ENCODE measurements around the gene MYO3B.
"Not testable (repeated sequence)": the region's sequence is repeated elsewhere in the genome, so short reads cannot be mapped to it uniquely, and the experiment has no call there.

Gene MYO3B

DNA sequence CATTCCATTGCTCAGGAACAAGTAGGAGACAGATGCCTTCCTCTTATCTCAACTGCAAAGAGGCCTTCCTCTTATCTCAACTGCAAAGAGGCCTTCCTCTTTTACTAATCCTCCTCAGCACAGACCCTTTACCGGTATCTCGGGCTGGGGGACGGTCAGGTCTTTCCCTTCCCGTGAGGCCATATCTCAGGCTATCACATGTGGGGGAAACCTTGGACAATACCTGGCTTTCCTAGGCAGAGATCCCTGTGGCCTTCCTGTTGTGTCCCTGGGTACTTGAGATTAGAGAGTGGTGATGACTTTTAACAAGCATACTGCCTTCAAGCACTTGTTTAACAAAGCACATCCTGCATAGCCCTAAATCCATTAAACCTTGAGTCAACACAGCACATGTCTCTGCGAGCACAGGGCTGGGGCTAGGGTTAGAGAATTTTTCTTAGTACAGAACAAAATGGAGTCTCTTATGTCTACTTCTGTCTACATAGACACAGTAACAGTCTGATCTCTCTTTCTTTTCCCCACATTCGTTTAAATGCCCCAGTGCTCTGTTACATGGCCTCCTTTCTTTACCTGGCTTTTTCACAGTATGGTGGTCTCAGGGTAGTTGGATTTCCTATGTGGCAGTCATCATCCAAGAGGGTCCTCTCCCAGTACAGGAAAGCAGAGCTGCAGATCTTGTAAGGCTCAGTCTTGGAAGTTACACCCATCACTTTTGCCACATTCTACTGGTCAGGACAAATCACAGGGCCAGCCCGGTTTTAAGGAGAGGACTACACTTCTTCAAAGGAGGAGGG, 86.0 kb downstream of the MYO3B start:
- DNase-seq = not testable (repeated sequence)

DNA sequence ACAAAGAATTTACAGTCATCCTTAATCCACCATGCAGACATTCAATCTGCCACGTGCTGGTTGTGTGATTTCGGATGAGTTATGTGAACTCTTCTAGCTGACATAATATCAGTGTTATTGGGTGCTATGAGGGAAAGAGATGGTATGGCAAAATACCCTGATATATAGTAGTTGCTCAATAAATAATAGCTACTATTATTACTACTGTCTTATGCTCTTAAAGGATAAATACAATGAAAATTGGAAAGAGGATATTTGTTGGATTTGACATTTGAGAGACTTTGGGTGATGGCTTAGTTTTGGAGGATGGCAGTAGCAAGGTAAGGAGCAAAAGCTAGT, 86.5 kb downstream of the MYO3B start:
- no peak for DNase-seq

GRCh38 chr2:170264865-170265264, 86.9 kb downstream of the MYO3B start:
- DNase-seq = no peak

DNA sequence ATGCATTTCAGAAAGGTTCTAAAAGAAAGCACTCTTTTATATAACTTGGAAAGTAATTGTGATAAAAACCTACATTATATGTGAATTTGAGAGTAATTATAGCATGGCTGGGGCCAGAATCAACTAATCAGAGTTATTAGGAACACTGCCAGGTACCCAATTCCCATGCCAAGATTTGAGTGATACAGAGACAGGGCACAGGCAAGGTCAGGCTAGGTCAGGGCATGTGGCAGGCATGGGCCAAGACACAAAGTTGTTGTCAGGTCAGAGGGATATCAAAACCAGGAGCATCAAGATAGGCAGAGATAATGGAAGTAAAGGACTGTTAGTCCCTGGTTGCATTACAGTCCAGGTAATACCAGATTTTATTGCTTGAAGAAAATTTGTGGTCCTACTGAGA, 87.4 kb downstream of the MYO3B start:
- DNase-seq = no peak

DNA sequence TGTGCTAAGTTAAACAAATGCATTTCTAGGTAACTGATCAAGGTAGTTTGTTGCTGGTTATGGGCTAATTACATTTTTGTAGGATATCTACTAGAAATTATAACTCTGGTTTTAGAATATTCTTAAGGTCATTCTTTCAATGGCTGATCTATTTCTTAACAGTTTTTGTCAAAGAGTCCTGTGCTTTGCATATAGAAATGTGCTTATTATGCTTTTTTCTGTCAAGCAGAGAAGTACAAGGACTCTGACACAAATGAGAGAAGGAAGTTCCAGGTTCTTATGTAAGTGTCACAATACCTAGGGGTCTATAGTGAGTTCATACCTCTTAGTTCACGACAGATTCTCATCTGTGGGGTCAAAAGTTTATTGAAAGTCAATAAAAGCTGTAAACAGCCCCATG, 88.4 kb downstream of the MYO3B start:
- DNase-seq = no peak

DNA sequence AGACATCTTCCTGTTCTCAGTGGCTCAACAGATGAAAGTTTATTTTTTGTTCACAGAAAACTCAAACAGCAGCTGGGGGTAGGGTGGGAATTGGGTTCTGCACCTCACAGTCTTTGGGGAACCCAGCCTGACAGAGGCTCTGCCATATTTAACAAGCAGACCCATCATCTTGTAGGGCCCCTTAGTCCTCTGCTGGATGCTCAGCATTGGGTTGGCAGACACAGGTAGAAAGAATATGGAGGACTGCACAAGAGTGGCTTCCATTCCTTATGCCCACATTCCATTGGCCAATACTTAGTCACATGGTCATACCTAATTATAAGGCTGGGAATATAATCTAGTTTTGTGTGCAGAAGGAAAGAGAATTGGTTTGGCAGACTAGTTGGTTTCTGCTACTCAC, 89.1 kb downstream of the MYO3B start:
- no peak for DNase-seq

- no peak for DNase-seq
Measured at GRCh38 chr2:170270278-170270864, 92.4 kb downstream of the MYO3B start.

DNA sequence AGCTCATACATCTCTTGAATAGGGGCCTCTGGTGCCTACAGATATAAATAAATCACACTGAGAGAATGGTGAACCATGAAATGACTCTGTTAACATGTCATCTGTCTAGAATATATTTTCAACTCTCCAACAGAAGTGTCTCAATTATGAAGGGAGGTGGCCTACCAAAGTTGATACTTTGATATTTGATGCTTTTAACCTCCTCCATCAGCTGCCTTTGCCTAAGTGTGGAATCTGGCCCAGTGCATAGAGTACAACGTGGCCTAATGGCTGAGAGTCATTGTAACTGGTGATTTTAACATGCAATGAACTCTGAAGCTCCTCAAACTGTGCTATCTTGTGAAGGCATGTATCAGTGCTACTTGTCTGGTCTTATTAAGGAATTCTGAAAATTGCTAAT, 93.4 kb downstream of the MYO3B start:
- DNase-seq = no peak

- DNase-seq = no peak
Measured at GRCh38 chr2:170276056-170276455, 98.1 kb downstream of the MYO3B start.

DNA sequence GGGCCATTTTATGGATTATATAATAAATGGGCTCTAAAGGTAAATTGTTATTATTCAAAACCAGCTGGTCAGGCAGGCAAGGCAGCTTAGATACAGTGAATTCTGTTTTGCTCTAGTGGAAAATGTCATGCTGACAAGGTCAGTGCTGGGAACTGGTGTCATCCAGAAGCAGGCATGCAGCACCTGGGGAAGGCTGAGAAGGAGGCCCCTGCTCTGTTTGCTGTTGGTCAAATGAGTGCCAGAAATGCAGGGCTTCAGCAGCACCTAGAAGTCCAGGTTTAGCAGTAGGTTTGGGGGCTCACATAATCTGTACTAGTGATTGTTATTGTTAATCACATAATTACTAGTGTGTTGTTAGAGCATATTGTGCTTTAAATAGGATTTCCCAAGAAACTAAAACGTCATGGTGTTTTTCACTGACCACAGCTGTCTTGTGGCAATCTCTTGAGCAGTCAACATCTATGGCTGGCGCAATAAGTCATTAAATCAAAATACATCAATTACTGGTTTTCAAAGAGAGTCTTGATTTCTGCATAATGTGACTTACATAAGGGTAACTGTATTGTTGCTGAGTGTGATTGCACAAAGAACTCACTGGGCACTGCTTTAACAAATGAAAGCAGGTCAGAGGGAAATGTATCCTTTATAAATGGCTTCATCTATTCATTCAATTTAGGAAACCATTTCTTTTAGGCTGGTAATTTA, 99.1 kb downstream of the MYO3B start:
- no peak for DNase-seq

GRCh38 chr2:170277951-170278350, 100.0 kb downstream of the MYO3B start:
- DNase-seq = no peak

GRCh38 chr2:170279615-170280014, 101.7 kb downstream of the MYO3B start:
- not testable (repeated sequence) for DNase-seq

GRCh38 chr2:170282851-170283250, 104.9 kb downstream of the MYO3B start:
- no peak for DNase-seq

DNA sequence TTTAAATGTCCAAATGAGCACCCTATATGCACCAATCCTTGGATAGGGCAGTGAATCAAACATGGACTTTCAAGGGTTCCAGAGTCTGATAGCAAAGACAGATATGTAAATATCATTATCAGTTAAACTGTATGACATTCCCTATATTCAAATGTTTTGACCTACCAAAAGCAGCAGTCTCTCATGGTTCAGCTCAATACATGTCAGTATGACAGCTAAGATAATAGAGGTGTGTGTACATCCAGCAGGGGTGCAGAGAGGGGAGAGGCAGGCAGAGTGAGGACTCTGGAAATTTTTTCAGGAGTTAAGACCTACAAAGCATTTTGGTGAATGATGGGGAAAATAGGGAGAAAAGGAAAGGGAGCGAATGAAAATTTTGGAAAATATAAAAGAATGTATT, 106.3 kb downstream of the MYO3B start:
- DNase-seq = no peak

DNA sequence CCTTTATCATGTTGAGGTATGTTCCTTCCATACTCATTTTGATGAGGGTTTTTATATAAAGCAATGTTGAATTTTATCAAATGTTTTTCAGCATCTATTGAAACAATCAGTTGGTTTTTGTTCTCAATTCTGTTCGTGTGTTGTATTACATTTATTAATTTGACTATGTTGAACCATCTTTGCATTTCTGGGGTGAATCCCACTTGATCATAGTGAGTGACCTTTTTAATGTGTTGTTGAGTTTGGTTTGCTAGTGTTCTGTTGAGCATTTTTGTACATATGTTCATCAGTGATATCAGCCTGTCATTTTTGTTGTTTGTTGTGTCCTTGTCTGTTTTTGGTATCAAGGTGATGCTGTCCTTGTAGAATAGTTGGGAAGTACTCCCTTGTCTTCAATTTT, 110.9 kb downstream of the MYO3B start:
- no peak for DNase-seq

- DNase-seq = no peak
Measured at GRCh38 chr2:170291474-170291873, 113.5 kb downstream of the MYO3B start.

GRCh38 chr2:170292415-170292814, 114.5 kb downstream of the MYO3B start:
- no peak for DNase-seq

- no peak for DNase-seq
Measured at GRCh38 chr2:170297496-170297895, 119.5 kb downstream of the MYO3B start.

DNA sequence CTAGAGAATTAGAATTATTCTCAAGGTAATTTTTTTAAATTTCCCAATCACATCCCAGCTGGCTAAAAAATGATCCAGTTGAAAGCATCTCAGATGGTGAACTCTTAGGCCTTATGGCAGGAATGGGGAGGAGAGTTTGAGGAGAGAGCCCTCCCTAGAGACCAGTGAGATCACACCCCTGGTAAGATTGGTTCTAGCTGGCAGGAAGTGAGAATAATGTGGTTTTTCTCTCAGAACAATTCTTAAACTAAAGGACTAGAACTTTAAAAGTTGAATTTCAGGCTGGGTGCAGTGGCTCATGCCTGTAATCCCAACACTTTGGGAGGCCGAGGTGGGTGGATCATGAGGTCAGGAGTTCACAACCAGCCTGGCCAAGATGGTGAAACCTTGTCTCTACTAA, 120.2 kb downstream of the MYO3B start:
- no peak for DNase-seq

GRCh38 chr2:170298861-170299429, 121.0 kb downstream of the MYO3B start:
- DNase-seq = no peak

DNA sequence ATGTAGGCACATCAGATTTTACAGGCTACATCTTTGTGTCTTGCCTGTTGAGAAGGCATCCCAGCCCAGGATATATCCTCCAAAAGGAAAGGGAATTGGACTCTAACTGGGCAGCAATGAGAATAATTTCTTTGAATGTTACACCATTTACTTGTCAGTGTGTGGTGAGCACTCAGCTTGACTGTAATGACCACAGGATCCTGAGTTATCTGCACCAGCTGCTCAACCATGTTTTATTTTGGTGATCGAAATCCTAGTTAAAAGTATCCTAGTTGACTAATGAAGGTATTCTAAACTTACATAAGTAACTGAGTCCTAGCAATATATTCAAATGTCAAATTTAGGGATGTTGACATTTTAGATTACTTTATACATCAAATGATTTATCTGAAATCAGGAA, 123.0 kb downstream of the MYO3B start:
- no peak for DNase-seq

DNA sequence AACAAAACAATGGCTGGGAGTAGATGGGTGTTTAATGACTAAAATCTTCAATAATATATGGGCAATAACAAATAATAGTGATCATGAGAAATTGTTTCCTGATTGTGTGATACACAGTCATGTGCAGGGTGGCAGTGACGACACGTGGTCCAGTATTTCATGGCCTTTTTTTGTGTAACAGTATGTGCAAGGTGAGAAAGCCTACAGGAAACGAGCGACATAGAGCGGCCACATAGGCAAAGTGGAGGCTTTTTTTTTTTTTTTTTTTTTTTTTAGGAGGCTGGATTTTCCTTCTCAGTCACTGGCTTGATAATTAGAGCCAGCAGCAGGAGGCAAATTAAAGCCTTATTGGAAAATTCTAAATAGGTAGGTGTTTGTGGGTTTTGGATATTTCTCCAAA, 123.7 kb downstream of the MYO3B start:
- no peak for DNase-seq

DNA sequence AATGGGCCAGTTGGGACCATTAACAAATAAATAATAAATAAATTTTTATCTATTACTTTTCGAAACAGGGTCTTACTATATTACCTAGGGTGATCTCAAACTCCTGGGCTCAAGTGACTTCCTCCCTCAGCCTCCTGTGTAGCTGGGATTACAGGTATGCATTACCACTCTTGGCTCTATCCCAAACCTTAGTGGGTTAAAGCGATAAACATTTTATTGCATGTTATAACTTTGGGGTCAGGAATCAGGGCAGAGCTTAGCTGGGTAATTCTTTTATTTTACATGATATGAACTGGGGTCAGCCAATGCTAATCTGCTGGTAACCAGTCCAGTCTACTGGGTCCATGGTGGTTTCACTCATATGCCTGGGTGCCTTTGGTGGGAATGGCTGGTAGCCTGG, 127.8 kb downstream of the MYO3B start:
- DNase-seq = no peak

DNA sequence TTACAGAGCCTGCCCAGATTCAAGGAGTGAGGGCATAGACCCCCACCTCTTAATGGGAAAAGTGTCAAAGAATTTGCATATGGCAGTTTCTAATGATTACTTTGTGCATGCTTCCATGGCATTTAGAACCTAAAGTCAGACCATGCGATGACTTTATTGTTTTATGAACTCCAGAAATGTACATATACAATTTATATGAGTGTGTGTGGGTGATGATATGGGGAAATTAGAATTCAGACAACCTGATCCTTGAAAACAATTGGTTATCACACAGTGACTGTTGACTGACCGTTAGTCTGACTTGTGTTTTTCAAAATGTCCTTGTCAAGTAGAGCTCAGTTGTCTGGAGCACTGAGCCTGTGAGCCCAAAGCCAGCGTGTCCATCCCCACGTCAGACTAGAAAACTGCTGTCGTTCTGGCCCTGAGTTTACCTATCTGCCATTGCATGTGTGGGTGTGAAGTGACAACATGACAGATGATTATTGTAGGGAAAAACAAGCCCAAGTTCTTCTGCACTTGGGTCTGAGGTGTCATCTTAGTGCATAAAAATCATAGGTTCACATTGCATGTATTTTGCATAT, 128.4 kb downstream of the MYO3B start:
- DNase-seq = no peak

Measured in activated T-cell treated with anti-CD3 and anti-CD28 coated beads for 4 hours (primary cell).